Skeletal muscle satellite cell (primary cell): ENCODE data around the gene CSNK1G1.

Source experiments
- H3K27me3 ChIP-seq: 2 replicates; pipeline ENCODE4 v1.7.0; 2013; ENCODE audit warnings: low read length; ENCODE audit not compliant: control insufficient read depth, insufficient read depth
- H3K36me3 ChIP-seq: 2 replicates; pipeline ENCODE4 v1.7.0; 2013; ENCODE audit warnings: mild to moderate bottlenecking, control low read depth, low read length; ENCODE audit not compliant: insufficient read depth
- H3K4me1 ChIP-seq: 2 replicates; pipeline ENCODE4 v1.7.0; 2013; ENCODE audit warnings: low read length; ENCODE audit not compliant: control insufficient read depth, insufficient read depth
- H3K4me2 ChIP-seq: 2 replicates; pipeline ENCODE4 v1.7.0; 2013; ENCODE audit warnings: mild to moderate bottlenecking, low read length
- H3K4me3 ChIP-seq: 2 replicates; pipeline ENCODE4 v1.7.0; 2013; ENCODE audit warnings: low read length
- H3K9ac ChIP-seq: 2 replicates; pipeline ENCODE4 v1.7.0; 2013; ENCODE audit warnings: mild to moderate bottlenecking, low read depth, low read length, moderate library complexity
- H3K9me3 ChIP-seq: replicated peaks from 2 replicates; pipeline ENCODE4 v1.7.0; 2013; ENCODE audit warnings: mild to moderate bottlenecking, control low read depth, low read length

The CSNK1G1 gene

GRCh38 chr15:64180235-64180824, 175.6 kb downstream of the CSNK1G1 start:
- H3K4me1 ChIP-seq: no peaks in the 10 kb centered on the region
- H3K9me3 ChIP-seq: no peaks in the 10 kb centered on the region
- H3K9ac ChIP-seq: no peak overlapping the region
- no peaks in the 10 kb centered on the region for H3K27me3 ChIP-seq
- no peak overlapping the region for H3K4me2 ChIP-seq
- no peak overlapping the region for H3K4me3 ChIP-seq
- H3K36me3 ChIP-seq: peaks cover 29% of the 10 kb centered on the region

DNA sequence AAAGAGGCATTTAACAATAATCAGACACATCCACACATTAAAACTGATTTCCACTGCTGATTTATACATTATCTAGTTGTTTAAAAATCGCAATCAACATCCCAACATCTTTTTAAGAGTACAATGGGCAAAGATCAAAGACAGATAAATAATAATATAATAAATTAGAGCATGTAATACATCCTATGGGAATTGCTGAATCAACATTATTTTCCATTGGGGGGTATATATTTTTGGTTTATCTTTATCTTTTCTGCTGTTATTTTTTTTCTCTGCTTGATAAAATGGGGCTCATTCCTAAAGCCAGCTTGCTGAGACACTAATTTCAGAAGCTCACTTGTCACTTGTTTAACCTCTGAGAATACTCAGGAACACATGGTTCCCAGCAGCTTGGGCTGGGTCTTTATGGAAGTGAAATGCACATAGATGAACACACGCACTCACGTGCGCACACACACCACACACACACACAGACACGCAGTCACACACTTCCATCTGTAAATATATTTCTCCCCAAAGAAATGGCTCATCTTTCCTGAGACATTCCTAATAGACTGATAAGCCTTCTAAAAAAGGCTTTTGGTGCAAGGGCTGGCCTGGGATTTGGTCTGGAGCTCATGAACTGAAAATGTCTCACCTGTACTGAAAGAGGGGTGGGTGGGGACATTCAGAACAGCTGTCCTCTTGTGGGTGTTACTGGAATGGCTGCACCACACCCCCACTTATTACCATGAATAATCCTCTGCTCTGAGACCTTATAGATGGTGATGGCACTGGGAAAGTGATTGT, 189.7 kb downstream of the CSNK1G1 start:
- no peaks in the 10 kb centered on the region for H3K27me3 ChIP-seq
- H3K36me3 ChIP-seq: peaks cover 15% of the 10 kb centered on the region
- H3K9ac ChIP-seq: no peak overlapping the region
- no peak overlapping the region for H3K4me2 ChIP-seq
- H3K4me3 ChIP-seq: no peak overlapping the region
- H3K4me1 ChIP-seq: peaks cover 15% of the 10 kb centered on the region
- H3K9me3 ChIP-seq: no peaks in the 10 kb centered on the region

- Histone ChIP-seq H3K9ac (no peak overlapping the region), H3K4me1 (peaks cover 23% of the 10 kb centered on the region), H3K4me3 (no peak overlapping the region), H3K9me3 (no peaks in the 10 kb centered on the region), H3K27me3 (no peaks in the 10 kb centered on the region), H3K36me3 (peaks cover 10% of the 10 kb centered on the region), H3K4me2 (no peak overlapping the region)
Measured at GRCh38 chr15:64164436-64164835, 191.5 kb downstream of the CSNK1G1 start.

DNA sequence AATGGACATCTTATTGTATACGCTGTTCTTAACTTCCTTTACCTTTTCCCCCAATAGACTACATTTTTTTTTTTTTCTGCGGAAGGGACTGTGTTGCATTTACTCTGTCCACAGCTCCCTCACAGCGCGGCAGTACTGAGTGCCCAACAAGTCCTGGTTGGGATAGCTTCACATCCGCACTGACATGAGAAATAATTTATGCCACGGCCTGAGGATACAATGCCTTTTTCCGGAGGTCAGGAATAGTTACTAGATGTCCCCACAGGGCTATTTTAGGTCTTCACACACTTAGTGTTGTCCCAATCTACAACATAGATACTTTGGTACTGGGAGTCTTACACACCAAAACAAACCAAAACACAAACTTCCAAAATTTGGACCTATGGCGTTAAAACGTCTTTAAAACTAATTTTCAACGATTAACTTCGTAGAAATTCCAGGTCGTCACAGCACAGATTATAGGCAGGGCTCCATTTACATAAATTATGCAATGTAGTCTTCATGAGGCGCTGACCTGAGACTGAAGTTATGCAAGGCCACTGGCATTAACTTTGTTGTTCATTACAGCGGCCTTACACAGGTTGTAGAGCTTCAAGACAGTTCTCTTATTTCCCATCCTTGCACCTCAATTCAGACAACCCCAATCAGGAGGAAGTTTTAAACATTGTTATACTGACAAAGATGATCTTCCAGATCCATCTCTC, 192.2 kb downstream of the CSNK1G1 start:
- Histone ChIP-seq H3K36me3 (peaks cover 17% of the 10 kb centered on the region), H3K4me2 (peak overlapping the region; percentile 81), H3K4me3 (peak overlapping the region; percentile 66), H3K4me1 (peaks cover 25% of the 10 kb centered on the region), H3K9ac (peak overlapping the region; percentile 63), H3K27me3 (no peaks in the 10 kb centered on the region), H3K9me3 (no peaks in the 10 kb centered on the region)

GRCh38 chr15:64162869-64163658, 192.9 kb downstream of the CSNK1G1 start, which contains the start of gene PPIB:
Gene PPIB, minus strand, starts transcription at chr15:64163022. Its CDS starts 36 bp downstream, at chr15:64162986.
- H3K4me2 ChIP-seq: peak within 1 kb of the TSS; percentile 95
- H3K4me3 ChIP-seq: peak within 1 kb of the TSS; percentile 99
- peaks cover 24% of the 10 kb centered on the region for H3K36me3 ChIP-seq
- H3K9me3 ChIP-seq: no peaks in the 10 kb centered on the region
- H3K9ac ChIP-seq: peak within 1 kb of the TSS; percentile 94
- H3K27me3 ChIP-seq: no peaks in the 10 kb centered on the region
- H3K4me1 ChIP-seq: peaks cover 30% of the 10 kb centered on the region

GRCh38 chr15:64162478-64162868, 193.5 kb downstream of the CSNK1G1 start:
- Histone ChIP-seq H3K4me3 (peak overlapping the region; percentile 99), H3K4me2 (peak overlapping the region; percentile 95), H3K27me3 (no peaks in the 10 kb centered on the region), H3K4me1 (peaks cover 30% of the 10 kb centered on the region), H3K36me3 (peaks cover 30% of the 10 kb centered on the region), H3K9ac (peak overlapping the region; percentile 94), H3K9me3 (no peaks in the 10 kb centered on the region)

- peak overlapping the region; percentile 94 for H3K9ac ChIP-seq
- H3K27me3 ChIP-seq: no peaks in the 10 kb centered on the region
- peaks cover 36% of the 10 kb centered on the region for H3K36me3 ChIP-seq
- no peaks in the 10 kb centered on the region for H3K9me3 ChIP-seq
- peak overlapping the region; percentile 99 for H3K4me3 ChIP-seq
- peaks cover 30% of the 10 kb centered on the region for H3K4me1 ChIP-seq
- peak overlapping the region; percentile 95 for H3K4me2 ChIP-seq
Measured at GRCh38 chr15:64161688-64162477, 194.1 kb downstream of the CSNK1G1 start.

GRCh38 chr15:64158363-64159134, 197.4 kb downstream of the CSNK1G1 start:
- H3K9ac ChIP-seq: no peak overlapping the region
- H3K27me3 ChIP-seq: no peaks in the 10 kb centered on the region
- no peaks in the 10 kb centered on the region for H3K9me3 ChIP-seq
- H3K4me1 ChIP-seq: peaks cover 24% of the 10 kb centered on the region
- H3K4me2 ChIP-seq: peak overlapping the region; percentile 13
- H3K36me3 ChIP-seq: peaks cover 65% of the 10 kb centered on the region
- H3K4me3 ChIP-seq: no peak overlapping the region

- peaks cover 65% of the 10 kb centered on the region for H3K36me3 ChIP-seq
- H3K9ac ChIP-seq: peak overlapping the region; percentile 3
- H3K4me1 ChIP-seq: peaks cover 20% of the 10 kb centered on the region
- H3K4me3 ChIP-seq: no peak overlapping the region
- no peaks in the 10 kb centered on the region for H3K9me3 ChIP-seq
- H3K4me2 ChIP-seq: peak overlapping the region; percentile 5
- peaks cover 3% of the 10 kb centered on the region for H3K27me3 ChIP-seq
Measured at GRCh38 chr15:64157599-64158125, 198.3 kb downstream of the CSNK1G1 start.
